ENCODE measurements around the gene WDR17.

DNA sequence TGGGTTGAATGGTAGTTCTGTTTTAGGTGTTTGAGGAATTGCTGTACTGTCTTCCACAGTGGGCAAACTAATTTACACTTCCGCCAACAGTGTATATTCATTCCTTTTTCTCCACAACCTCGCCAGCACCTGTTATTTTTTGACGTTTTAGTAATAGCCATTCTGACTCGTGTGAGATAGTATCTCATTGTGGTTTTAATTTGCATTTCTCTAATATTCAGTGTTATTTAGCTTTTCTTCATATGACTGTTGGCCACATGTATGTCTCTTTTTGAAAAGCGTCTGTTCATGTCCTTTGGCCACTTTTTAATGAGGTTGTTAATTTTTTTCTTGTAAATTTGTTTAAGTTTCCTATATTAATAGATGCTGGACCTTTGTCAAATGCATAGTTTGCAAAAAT, 26.9 kb upstream of the WDR17 start:
- TF ChIP-seq, protein P1, sequence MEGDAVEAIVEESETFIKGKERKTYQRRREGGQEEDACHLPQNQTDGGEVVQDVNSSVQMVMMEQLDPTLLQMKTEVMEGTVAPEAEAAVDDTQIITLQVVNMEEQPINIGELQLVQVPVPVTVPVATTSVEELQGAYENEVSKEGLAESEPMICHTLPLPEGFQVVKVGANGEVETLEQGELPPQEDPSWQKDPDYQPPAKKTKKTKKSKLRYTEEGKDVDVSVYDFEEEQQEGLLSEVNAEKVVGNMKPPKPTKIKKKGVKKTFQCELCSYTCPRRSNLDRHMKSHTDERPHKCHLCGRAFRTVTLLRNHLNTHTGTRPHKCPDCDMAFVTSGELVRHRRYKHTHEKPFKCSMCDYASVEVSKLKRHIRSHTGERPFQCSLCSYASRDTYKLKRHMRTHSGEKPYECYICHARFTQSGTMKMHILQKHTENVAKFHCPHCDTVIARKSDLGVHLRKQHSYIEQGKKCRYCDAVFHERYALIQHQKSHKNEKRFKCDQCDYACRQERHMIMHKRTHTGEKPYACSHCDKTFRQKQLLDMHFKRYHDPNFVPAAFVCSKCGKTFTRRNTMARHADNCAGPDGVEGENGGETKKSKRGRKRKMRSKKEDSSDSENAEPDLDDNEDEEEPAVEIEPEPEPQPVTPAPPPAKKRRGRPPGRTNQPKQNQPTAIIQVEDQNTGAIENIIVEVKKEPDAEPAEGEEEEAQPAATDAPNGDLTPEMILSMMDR (IDR thresholded peaks at IDR 0.05; ENCODE audit: extremely low read depth in 1 of 2, insufficient read depth in 1 of 2, low read depth in 1 of 2, low read length in 2 of 2): no peak
- TF ChIP-seq EZH2 (IDR thresholded peaks at IDR 0.05; ENCODE audit: borderline replicate concordance, low read depth, low read length, severe bottlenecking): no peak
- TF ChIP-seq, protein P2, sequence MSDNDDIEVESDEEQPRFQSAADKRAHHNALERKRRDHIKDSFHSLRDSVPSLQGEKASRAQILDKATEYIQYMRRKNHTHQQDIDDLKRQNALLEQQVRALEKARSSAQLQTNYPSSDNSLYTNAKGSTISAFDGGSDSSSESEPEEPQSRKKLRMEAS (IDR thresholded peaks at IDR 0.05; ENCODE audit: insufficient read depth, insufficient read length): no peak
- TF ChIP-seq POLR2AphosphoS5 (IDR thresholded peaks at IDR 0.05; ENCODE audit: insufficient read depth, low read depth, low read length): no peak
- TF ChIP-seq POLR2A (IDR thresholded peaks at IDR 0.05; ENCODE audit: low read depth, low read length): no peak

Data from endothelial cell of umbilical vein (primary cell).